Measurements from ENCODE around the gene PRICKLE2.

Gene PRICKLE2

GRCh38 chr3:64224826-64225610 is at the start of gene PRICKLE2:
TSS of gene PRICKLE2 (minus strand) at chr3:64225466. CDS start at chr3:64198927, 26,539 bp downstream.
- DNase-seq = peak in 57 of 58 donors; percentile 26 to 96 (median 78)

- DNase-seq = no peak
Observed at GRCh38 chr3:64272842-64273241, 47.6 kb upstream of the PRICKLE2 start.

- no peak for DNase-seq
Observed at GRCh38 chr3:64272271-64272670, 47.0 kb upstream of the PRICKLE2 start.

- no peak for DNase-seq
Observed at GRCh38 chr3:64271631-64272030, 46.4 kb upstream of the PRICKLE2 start.

GRCh38 chr3:64270866-64271260 is 45.6 kb upstream of the PRICKLE2 start:
- no peak for DNase-seq

GRCh38 chr3:64270142-64270865 is 45.0 kb upstream of the PRICKLE2 start:
- DNase-seq = no peak

GRCh38 chr3:64268926-64269325 is 43.7 kb upstream of the PRICKLE2 start:
- DNase-seq = no peak

GRCh38 chr3:64267721-64268604 is 42.7 kb upstream of the PRICKLE2 start:
- peak in 54 of 58 donors; percentile 8 to 89 (median 52) for DNase-seq

GRCh38 chr3:64266983-64267382 is 41.7 kb upstream of the PRICKLE2 start:
- DNase-seq = no peak

GRCh38 chr3:64266065-64266931 is 41.0 kb upstream of the PRICKLE2 start:
- DNase-seq = peak in 12 of 58 donors; percentile 1 to 35 (median 12)

GRCh38 chr3:64265646-64266045 is 40.4 kb upstream of the PRICKLE2 start:
- no peak for DNase-seq

GRCh38 chr3:64264501-64265109 is 39.3 kb upstream of the PRICKLE2 start:
- no peak for DNase-seq

- DNase-seq = no peak
Observed at GRCh38 chr3:64262574-64263114, 37.4 kb upstream of the PRICKLE2 start.

- no peak for DNase-seq
Observed at GRCh38 chr3:64260431-64260830, 35.2 kb upstream of the PRICKLE2 start.

- DNase-seq = peak in 1 of 58 donors; percentile 9
Observed at GRCh38 chr3:64259636-64260035, 34.4 kb upstream of the PRICKLE2 start.

- DNase-seq = peak in 20 of 58 donors; percentile 2 to 51 (median 20)
Observed at GRCh38 chr3:64257100-64257755, 32.0 kb upstream of the PRICKLE2 start.

- DNase-seq = no peak
Observed at GRCh38 chr3:64255741-64256340, 30.6 kb upstream of the PRICKLE2 start.

GRCh38 chr3:64254443-64254842 is 29.2 kb upstream of the PRICKLE2 start:
- no peak for DNase-seq

- DNase-seq = no peak
Observed at GRCh38 chr3:64253689-64254088, 28.4 kb upstream of the PRICKLE2 start.

Measured in anterior cingulate cortex (tissue), 58 donors.